ENCODE results near the gene PTPRD. TPM values are rescaled to one million over a fixed set of nuclear protein-coding genes. Genes with fewer than 3 reads are reported as not detected.

Gene PTPRD
- total RNA-seq, 2 donors from 2014 or later: 19.6 to 101 TPM

- no peak overlapping the region for H3K27ac ChIP-seq
- no peaks in the 10 kb centered on the region for H3K27me3 ChIP-seq (replicated peaks; ENCODE audit: insufficient read depth)
- DNase-seq (ENCODE audit: low spot score) (no peak), ATAC-seq (ENCODE audit: insufficient number of reproducible peaks, low FRiP score, low read depth) (no peak)
- H3K4me3 ChIP-seq: no peak overlapping the region
- TF ChIP-seq CTCF (IDR thresholded peaks at IDR 0.05): no peak
- H3K36me3 ChIP-seq: no peaks in the 10 kb centered on the region
- H3K4me1 ChIP-seq (ENCODE audit: control insufficient read depth in 1 of 2, low read depth in 2 of 2): peaks cover 5 to 15% of the 10 kb centered on the region in 2 donors
- H3K9me3 ChIP-seq: no peaks in the 10 kb centered on the region
Measured at GRCh38 chr9:8389531-8389930, 2223.3 kb downstream of the PTPRD start.

GRCh38 chr9:8388132-8388531, 2224.7 kb downstream of the PTPRD start:
- H3K4me3 ChIP-seq: no peak overlapping the region
- no peak for ATAC-seq (ENCODE audit: insufficient number of reproducible peaks, low FRiP score, low read depth)
- H3K36me3 ChIP-seq: no peaks in the 10 kb centered on the region
- no peak overlapping the region for H3K27ac ChIP-seq
- H3K27me3 ChIP-seq (replicated peaks; ENCODE audit: insufficient read depth): no peaks in the 10 kb centered on the region
- H3K4me1 ChIP-seq (ENCODE audit: control insufficient read depth in 1 of 2, low read depth in 2 of 2): peaks cover 5 to 17% of the 10 kb centered on the region in 2 donors
- no peaks in the 10 kb centered on the region for H3K9me3 ChIP-seq
- no peak for TF ChIP-seq CTCF (IDR thresholded peaks at IDR 0.05)
- no peak for DNase-seq (ENCODE audit: low spot score)

- no peak for DNase-seq (ENCODE audit: low spot score)
- no peak for ATAC-seq (ENCODE audit: insufficient number of reproducible peaks, low FRiP score, low read depth)
- Histone ChIP-seq H3K4me1 (ENCODE audit: control insufficient read depth in 1 of 2, low read depth in 2 of 2) (peaks cover 0 to 18% of the 10 kb centered on the region in 2 donors), H3K36me3 (no peaks in the 10 kb centered on the region), H3K27me3 (replicated peaks; ENCODE audit: insufficient read depth) (no peaks in the 10 kb centered on the region), H3K9me3 (no peaks in the 10 kb centered on the region), H3K27ac (no peak overlapping the region), H3K4me3 (no peak overlapping the region)
- TF ChIP-seq CTCF (IDR thresholded peaks at IDR 0.05): no peak
Measured at GRCh38 chr9:8384091-8384490, 2228.7 kb downstream of the PTPRD start.

GRCh38 chr9:8382777-8383527, 2229.8 kb downstream of the PTPRD start:
- Histone ChIP-seq H3K36me3 (no peaks in the 10 kb centered on the region), H3K27me3 (replicated peaks; ENCODE audit: insufficient read depth) (no peaks in the 10 kb centered on the region), H3K9me3 (no peaks in the 10 kb centered on the region), H3K4me3 (no peak overlapping the region), H3K27ac (no peak overlapping the region), H3K4me1 (ENCODE audit: control insufficient read depth in 1 of 2, low read depth in 2 of 2) (peaks cover 0 to 17% of the 10 kb centered on the region in 2 donors)
- ATAC-seq (ENCODE audit: insufficient number of reproducible peaks, low FRiP score, low read depth) (no peak), DNase-seq (ENCODE audit: low spot score) (no peak)
- no peak for TF ChIP-seq CTCF (IDR thresholded peaks at IDR 0.05)

- Histone ChIP-seq H3K36me3 (no peaks in the 10 kb centered on the region), H3K4me1 (ENCODE audit: control insufficient read depth in 1 of 2, low read depth in 2 of 2) (peaks cover 0 to 17% of the 10 kb centered on the region in 2 donors), H3K27me3 (replicated peaks; ENCODE audit: insufficient read depth) (no peaks in the 10 kb centered on the region), H3K9me3 (no peaks in the 10 kb centered on the region), H3K4me3 (no peak overlapping the region), H3K27ac (peak overlapping the region in 1 of 2 donors; percentile 22)
- DNase-seq (ENCODE audit: low spot score) (no peak), ATAC-seq (ENCODE audit: insufficient number of reproducible peaks, low FRiP score, low read depth) (no peak)
- TF ChIP-seq CTCF (IDR thresholded peaks at IDR 0.05): no peak
Measured at GRCh38 chr9:8382266-8382665, 2230.5 kb downstream of the PTPRD start.
